Hindlimb muscle (tissue), 1 donor: ENCODE measurements around the gene ZNF19. TPM values are rescaled to one million over a fixed set of nuclear protein-coding genes. Genes with fewer than 3 reads are reported as not detected.
A peak's percentile ranks its signal among the peaks of the same experiment; 100 is the strongest.

Experiments
- DNase-seq: peaks from one replicate; pipeline ENCODE4 v3.0.0-alpha.2; 2013
- polyA plus RNA-seq: library from polyadenylated mRNA; unstranded; fragments of 120-200 nt; gene quantifications from one replicate; pipeline ENCODE4 v1.2.1, GENCODE V29; 2013; ENCODE audit not compliant: insufficient read length

ZNF19 gene
- polyA plus RNA-seq, 1 donor = 2.6 TPM

- peak; percentile 94 for DNase-seq
Observed at GRCh38 chr16:71484006-71484893, 4.9 kb downstream of the ZNF19 start.

GRCh38 chr16:71482569-71482968, 6.6 kb downstream of the ZNF19 start:
- no peak for DNase-seq

GRCh38 chr16:71480956-71481355, 8.2 kb downstream of the ZNF19 start:
- DNase-seq = no peak

- DNase-seq = peak; percentile 11
Observed at GRCh38 chr16:71479420-71479819, 9.7 kb downstream of the ZNF19 start.

- DNase-seq = no peak
Observed at GRCh38 chr16:71476457-71477124, 12.5 kb downstream of the ZNF19 start.

GRCh38 chr16:71474864-71475263, 14.3 kb downstream of the ZNF19 start:
- DNase-seq = no peak

GRCh38 chr16:71473891-71474290, 15.2 kb downstream of the ZNF19 start:
- no peak for DNase-seq

GRCh38 chr16:71472931-71473330, 16.2 kb downstream of the ZNF19 start:
- no peak for DNase-seq

- no peak for DNase-seq
Observed at GRCh38 chr16:71472051-71472450, 17.1 kb downstream of the ZNF19 start.

- peak; percentile 40 for DNase-seq
Observed at GRCh38 chr16:71467810-71468209, 21.3 kb downstream of the ZNF19 start.

- no peak for DNase-seq
Observed at GRCh38 chr16:71464231-71464630, 24.9 kb downstream of the ZNF19 start.

- peak; percentile 86 for DNase-seq
Observed at GRCh38 chr16:71461686-71462648, 27.2 kb downstream of the ZNF19 start, which contains the start of gene ZNF23. ZNF23 (minus strand) TSS chr16:71462247; CDS start chr16:71456796, 5,451 bp downstream.

- no peak for DNase-seq
Observed at GRCh38 chr16:71460941-71461340, 28.2 kb downstream of the ZNF19 start.

GRCh38 chr16:71460236-71460635, 28.9 kb downstream of the ZNF19 start:
- no peak for DNase-seq

- no peak for DNase-seq
Observed at GRCh38 chr16:71459510-71459909, 29.6 kb downstream of the ZNF19 start.

- no peak for DNase-seq
Observed at GRCh38 chr16:71456801-71457200, 32.3 kb downstream of the ZNF19 start.

- DNase-seq = no peak
Observed at GRCh38 chr16:71453036-71453435, 36.1 kb downstream of the ZNF19 start.

GRCh38 chr16:71449020-71449419, 40.1 kb downstream of the ZNF19 start:
- no peak for DNase-seq

GRCh38 chr16:71448274-71448866, 40.8 kb downstream of the ZNF19 start:
- DNase-seq = no peak

GRCh38 chr16:71443714-71444113, 45.4 kb downstream of the ZNF19 start:
- no peak for DNase-seq

- DNase-seq = no peak
Observed at GRCh38 chr16:71442051-71442440, 47.1 kb downstream of the ZNF19 start, which contains the start of gene TLE7. TLE7 (minus strand) TSS chr16:71442054; CDS start chr16:71433324, 8,730 bp downstream.
